ENCODE results near the gene CHTOP. TPM values are rescaled to one million over a fixed set of nuclear protein-coding genes. Genes with fewer than 3 reads are reported as not detected.

The CHTOP gene
- total and polyA plus RNA-seq, 3 donors from 2014 or later = 86.1 to 101 (median 87.8) TPM

GRCh38 chr1:153679337-153680119 is 45.7 kb downstream of the CHTOP start:
- intact Hi-C loops (cut with DNase I; ENCODE audit: low total_unique reads) = loop anchor here (5.0 kb wide), 2 partner anchors 68 to 93 kb away; no protein-coding TSS in a partner anchor
- Histone ChIP-seq H3K9me3 (no peaks in the 10 kb centered on the region), H3K4me1 (peaks cover 15% of the 10 kb centered on the region), H3K4me3 (peak overlapping the region; percentile 38 to 49), H3K27ac (peak overlapping the region in 1 of 2 donors; percentile 59), H3K36me3 (ENCODE audit: low read depth, missing control alignments) (no peaks in the 10 kb centered on the region), H3K27me3 (no peaks in the 10 kb centered on the region)
- WGBS, 2 donors = 3 to 7% methylated on average over 12 to 44 of the region's 73 CpGs
- no peak for TF ChIP-seq POLR2A (IDR thresholded peaks at IDR 0.05)
- TF ChIP-seq, protein P1, sequence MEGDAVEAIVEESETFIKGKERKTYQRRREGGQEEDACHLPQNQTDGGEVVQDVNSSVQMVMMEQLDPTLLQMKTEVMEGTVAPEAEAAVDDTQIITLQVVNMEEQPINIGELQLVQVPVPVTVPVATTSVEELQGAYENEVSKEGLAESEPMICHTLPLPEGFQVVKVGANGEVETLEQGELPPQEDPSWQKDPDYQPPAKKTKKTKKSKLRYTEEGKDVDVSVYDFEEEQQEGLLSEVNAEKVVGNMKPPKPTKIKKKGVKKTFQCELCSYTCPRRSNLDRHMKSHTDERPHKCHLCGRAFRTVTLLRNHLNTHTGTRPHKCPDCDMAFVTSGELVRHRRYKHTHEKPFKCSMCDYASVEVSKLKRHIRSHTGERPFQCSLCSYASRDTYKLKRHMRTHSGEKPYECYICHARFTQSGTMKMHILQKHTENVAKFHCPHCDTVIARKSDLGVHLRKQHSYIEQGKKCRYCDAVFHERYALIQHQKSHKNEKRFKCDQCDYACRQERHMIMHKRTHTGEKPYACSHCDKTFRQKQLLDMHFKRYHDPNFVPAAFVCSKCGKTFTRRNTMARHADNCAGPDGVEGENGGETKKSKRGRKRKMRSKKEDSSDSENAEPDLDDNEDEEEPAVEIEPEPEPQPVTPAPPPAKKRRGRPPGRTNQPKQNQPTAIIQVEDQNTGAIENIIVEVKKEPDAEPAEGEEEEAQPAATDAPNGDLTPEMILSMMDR (IDR thresholded peaks at IDR 0.05) = peak in 1 of 3 experiments; percentile 16
- DNase-seq = no peak

DNA sequence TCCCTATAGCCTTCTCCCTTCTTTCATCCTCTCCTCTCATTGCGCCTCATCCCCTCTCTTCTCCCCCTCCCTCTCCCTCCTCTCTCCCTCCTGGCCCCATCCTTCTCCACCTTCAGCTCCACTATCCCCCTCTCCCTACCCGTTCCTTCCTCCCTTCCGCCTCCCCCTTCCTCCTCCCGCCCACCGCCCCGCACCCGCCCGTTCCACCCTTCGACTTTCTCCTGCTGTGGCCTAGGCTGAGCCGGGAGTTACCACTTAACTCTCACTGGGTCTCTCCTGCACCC is 46.2 kb downstream of the CHTOP start:
- 27 to 28% methylated on average over 10 of the region's 10 CpGs for WGBS, 2 donors
- H3K27me3 ChIP-seq = no peaks in the 10 kb centered on the region
- intact Hi-C loops (cut with DNase I; ENCODE audit: low total_unique reads) = loop anchor here (5.0 kb wide), 1 partner anchor 67 kb away; no protein-coding TSS in a partner anchor
- no peak for TF ChIP-seq POLR2A (IDR thresholded peaks at IDR 0.05)
- TF ChIP-seq, protein P1 (IDR thresholded peaks at IDR 0.05) = no peak
- peak overlapping the region; percentile 38 to 49 for H3K4me3 ChIP-seq
- H3K36me3 ChIP-seq (ENCODE audit: low read depth, missing control alignments) = no peaks in the 10 kb centered on the region
- no peak overlapping the region for H3K27ac ChIP-seq
- peaks cover 15% of the 10 kb centered on the region for H3K4me1 ChIP-seq
- no peaks in the 10 kb centered on the region for H3K9me3 ChIP-seq
- DNase-seq = no peak

GRCh38 chr1:153682730-153683129 is 48.9 kb downstream of the CHTOP start:
- intact Hi-C loops (cut with DNase I; ENCODE audit: low total_unique reads) = loop anchor here (5.0 kb wide), 1 partner anchor 65 kb away; no protein-coding TSS in a partner anchor
- no peak overlapping the region for H3K27ac ChIP-seq
- WGBS, 2 donors = 91 to 94% methylated on average over 7 of the region's 7 CpGs
- H3K36me3 ChIP-seq (ENCODE audit: low read depth, missing control alignments) = no peaks in the 10 kb centered on the region
- DNase-seq = no peak
- H3K9me3 ChIP-seq = no peaks in the 10 kb centered on the region
- TF ChIP-seq, protein P1 (IDR thresholded peaks at IDR 0.05) = no peak
- TF ChIP-seq POLR2A (IDR thresholded peaks at IDR 0.05) = no peak
- H3K4me1 ChIP-seq = peaks cover 15% of the 10 kb centered on the region
- H3K4me3 ChIP-seq = no peak overlapping the region
- H3K27me3 ChIP-seq = no peaks in the 10 kb centered on the region

GRCh38 chr1:153683854-153684253 is 50.0 kb downstream of the CHTOP start:
- intact Hi-C loops (cut with DNase I; ENCODE audit: low total_unique reads) = loop anchor here (5.0 kb wide), 1 partner anchor 63 kb away; no protein-coding TSS in a partner anchor
- H3K4me1 ChIP-seq = peaks cover 5% of the 10 kb centered on the region
- no peaks in the 10 kb centered on the region for H3K9me3 ChIP-seq
- no peaks in the 10 kb centered on the region for H3K36me3 ChIP-seq (ENCODE audit: low read depth, missing control alignments)
- DNase-seq = no peak
- no peaks in the 10 kb centered on the region for H3K27me3 ChIP-seq
- 91 to 93% methylated on average over 5 of the region's 5 CpGs for WGBS, 2 donors
- no peak overlapping the region for H3K4me3 ChIP-seq
- TF ChIP-seq POLR2A (IDR thresholded peaks at IDR 0.05) = no peak
- TF ChIP-seq, protein P1 (IDR thresholded peaks at IDR 0.05) = no peak
- H3K27ac ChIP-seq = no peak overlapping the region
